OCI-LY1 (cell line): ENCODE measurements around the gene HLCS.

ENCODE experiments used
- H2AFZ ChIP-seq: fragments of 200-600 bp; sonication (generic), shearing (Covaris generic); 2 replicates; pipeline ENCODE4 v1.6.0; 2014; ENCODE audit warnings: antibody characterized with exemption, mild to moderate bottlenecking, low read length
- H3F3A ChIP-seq: fragments of 200-600 bp; sonication (generic), shearing (Covaris generic); 2 replicates; pipeline ENCODE4 v1.6.0; 2014; ENCODE audit warnings: mild to moderate bottlenecking, antibody characterized with exemption, low read length, moderate library complexity; ENCODE audit not compliant: insufficient read depth
- H3K27ac ChIP-seq: fragments of 200-600 bp; sonication (generic); 2 replicates; pipeline ENCODE4 v1.5.1; 2014; ENCODE audit warnings: low read length, mixed run types, mild to moderate bottlenecking, low read depth; ENCODE audit not compliant: poor library complexity, severe bottlenecking
- H3K27me3 ChIP-seq: fragments of 200-600 bp; sonication (generic); 2 replicates; pipeline ENCODE4 v1.6.0; 2014; ENCODE audit warnings: antibody characterized with exemption, mild to moderate bottlenecking, low read length, moderate library complexity; ENCODE audit not compliant: insufficient read depth
- H3K36me3 ChIP-seq: fragments of 200-600 bp; sonication (generic); 2 replicates; pipeline ENCODE4 v1.6.1; 2014; ENCODE audit warnings: mild to moderate bottlenecking, antibody characterized with exemption, low read length, moderate library complexity, mixed read lengths; ENCODE audit not compliant: insufficient read depth
- H3K4me1 ChIP-seq: fragments of 200-600 bp; sonication (generic); 2 replicates; pipeline ENCODE4 v1.5.1; 2014; ENCODE audit warnings: mild to moderate bottlenecking, low read length, moderate library complexity; ENCODE audit not compliant: insufficient read depth, severe bottlenecking
- H3K4me2 ChIP-seq: fragments of 200-600 bp; sonication (generic), shearing (Covaris generic); 2 replicates; pipeline ENCODE4 v1.6.1; 2014; ENCODE audit warnings: low read length
- H3K4me3 ChIP-seq: fragments of 200-600 bp; sonication (generic); 2 replicates; pipeline ENCODE4 v1.5.1; 2014; ENCODE audit warnings: low read length, low read depth, mild to moderate bottlenecking, mixed read lengths; ENCODE audit not compliant: poor library complexity, severe bottlenecking
- H3K79me2 ChIP-seq: fragments of 200-600 bp; shearing (Covaris generic); 2 replicates; pipeline ENCODE4 v1.6.1; 2016; ENCODE audit warnings: mixed run types, low read length, mixed read lengths; ENCODE audit not compliant: insufficient read depth
- H3K9ac ChIP-seq: fragments of 200-600 bp; sonication (generic), shearing (Covaris generic); 2 replicates; pipeline ENCODE4 v1.6.1; 2014; ENCODE audit warnings: mild to moderate bottlenecking, low read length, mixed read lengths
- H3K9me2 ChIP-seq: fragments of 200-600 bp; sonication (generic), shearing (Covaris generic); 2 replicates; pipeline ENCODE4 v1.6.1; 2014; ENCODE audit warnings: low read depth, mild to moderate bottlenecking, low read length, mixed read lengths
- H3K9me3 ChIP-seq: fragments of 200-600 bp; shearing (Covaris generic); 2 replicates; pipeline ENCODE4 v1.6.1; 2014; ENCODE audit warnings: low read length, mixed read lengths
- H4K20me1 ChIP-seq: fragments of 200-600 bp; sonication (generic), shearing (Covaris generic); 2 replicates; pipeline ENCODE4 v1.6.0; 2016; ENCODE audit warnings: mild to moderate bottlenecking, low read length; ENCODE audit not compliant: insufficient read depth
- EZH2 ChIP-seq: fragments of 200-600 bp; sonication (generic), shearing (Covaris generic); IDR thresholded peaks from 2 replicates; pipeline ENCODE4 v1.8.0; 2017; ENCODE audit warnings: borderline replicate concordance, mixed run types, mild to moderate bottlenecking, antibody characterized with exemption, low read length, moderate library complexity, mixed read lengths
- TF ChIP-seq, protein P1 (sequence below): fragments of 200-600 bp; sonication (generic), shearing (Covaris generic); IDR thresholded peaks from 2 replicates; pipeline ENCODE4 v1.5.1; 2017; ENCODE audit warnings: mild to moderate bottlenecking, antibody characterized with exemption, low read length, moderate library complexity, mixed read lengths

HLCS gene

DNA sequence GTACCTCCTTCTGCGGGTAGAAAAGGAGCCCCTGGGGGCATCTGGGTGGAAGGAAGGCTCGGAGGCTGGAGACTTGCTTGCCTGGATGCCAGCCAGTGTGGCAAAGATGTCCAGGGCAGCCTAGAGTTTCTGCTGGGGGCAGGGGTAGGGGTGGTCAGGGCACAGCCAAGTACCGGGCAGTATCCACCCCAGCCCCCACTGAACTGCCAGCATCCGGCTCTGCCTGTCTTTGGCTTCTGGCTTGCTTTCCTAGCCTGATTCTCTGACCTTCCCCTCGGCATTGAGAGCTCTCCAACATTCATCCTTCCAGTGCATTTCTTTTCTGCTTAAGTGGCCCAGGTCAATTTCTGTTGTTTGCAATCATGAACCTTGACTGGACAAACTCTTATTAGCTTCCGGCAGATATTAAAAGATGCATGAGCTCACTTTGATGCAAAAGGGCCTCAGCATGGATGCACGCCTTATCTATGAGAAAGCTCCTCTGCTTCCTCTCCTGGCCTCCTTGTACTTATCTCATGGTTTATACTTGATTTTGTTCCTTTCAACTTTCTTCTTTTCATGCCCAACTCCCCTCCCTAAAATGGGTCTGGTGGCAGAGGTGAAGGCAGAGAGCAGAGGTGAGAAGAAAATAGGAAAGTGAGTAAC lies 116.9 kb downstream of the HLCS start:
- H3K79me2 ChIP-seq, result no peaks in the 10 kb centered on the region
- no peaks in the 10 kb centered on the region for H3K4me1 ChIP-seq
- no peaks in the 10 kb centered on the region for H3K9me2 ChIP-seq
- no peak for TF ChIP-seq EZH2
- TF ChIP-seq, protein P1, sequence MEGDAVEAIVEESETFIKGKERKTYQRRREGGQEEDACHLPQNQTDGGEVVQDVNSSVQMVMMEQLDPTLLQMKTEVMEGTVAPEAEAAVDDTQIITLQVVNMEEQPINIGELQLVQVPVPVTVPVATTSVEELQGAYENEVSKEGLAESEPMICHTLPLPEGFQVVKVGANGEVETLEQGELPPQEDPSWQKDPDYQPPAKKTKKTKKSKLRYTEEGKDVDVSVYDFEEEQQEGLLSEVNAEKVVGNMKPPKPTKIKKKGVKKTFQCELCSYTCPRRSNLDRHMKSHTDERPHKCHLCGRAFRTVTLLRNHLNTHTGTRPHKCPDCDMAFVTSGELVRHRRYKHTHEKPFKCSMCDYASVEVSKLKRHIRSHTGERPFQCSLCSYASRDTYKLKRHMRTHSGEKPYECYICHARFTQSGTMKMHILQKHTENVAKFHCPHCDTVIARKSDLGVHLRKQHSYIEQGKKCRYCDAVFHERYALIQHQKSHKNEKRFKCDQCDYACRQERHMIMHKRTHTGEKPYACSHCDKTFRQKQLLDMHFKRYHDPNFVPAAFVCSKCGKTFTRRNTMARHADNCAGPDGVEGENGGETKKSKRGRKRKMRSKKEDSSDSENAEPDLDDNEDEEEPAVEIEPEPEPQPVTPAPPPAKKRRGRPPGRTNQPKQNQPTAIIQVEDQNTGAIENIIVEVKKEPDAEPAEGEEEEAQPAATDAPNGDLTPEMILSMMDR, result no peak
- H3K27me3 ChIP-seq, result no peaks in the 10 kb centered on the region
- no peak overlapping the region for H3K9ac ChIP-seq
- H3K9me3 ChIP-seq, result no peaks in the 10 kb centered on the region
- no peak overlapping the region for H3K27ac ChIP-seq
- no peak overlapping the region for H3K4me3 ChIP-seq
- H3K36me3 ChIP-seq, result no peaks in the 10 kb centered on the region
- no peaks in the 10 kb centered on the region for H3F3A ChIP-seq
- no peak overlapping the region for H3K4me2 ChIP-seq
- no peak overlapping the region for H2AFZ ChIP-seq
- no peaks in the 10 kb centered on the region for H4K20me1 ChIP-seq

DNA sequence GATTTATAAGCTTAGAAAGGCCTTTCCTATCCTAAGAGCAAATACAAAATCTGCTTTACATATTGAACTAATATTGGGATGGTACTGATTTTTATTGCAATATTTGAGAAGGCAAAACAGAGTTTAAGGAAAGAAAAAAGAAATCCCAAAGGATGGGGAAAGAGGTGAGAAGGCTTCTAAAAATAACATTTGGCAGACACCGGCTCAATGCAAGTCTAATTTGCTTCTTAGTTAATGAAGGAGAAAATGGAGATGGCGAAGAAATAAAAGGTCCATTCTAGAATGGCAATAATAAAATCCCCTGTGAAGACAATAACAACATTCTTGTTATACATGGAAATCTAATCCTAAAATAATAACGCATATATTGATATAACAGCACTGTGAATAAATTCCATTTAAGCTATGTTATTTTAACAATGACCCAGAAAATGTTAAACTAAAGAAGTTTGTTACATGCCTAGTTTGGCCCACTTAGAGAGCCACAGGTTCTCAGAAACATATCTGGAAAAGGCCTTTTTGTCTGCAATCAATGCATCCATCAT lies 117.7 kb downstream of the HLCS start:
- H3K4me1 ChIP-seq, result no peaks in the 10 kb centered on the region
- no peak overlapping the region for H3K4me2 ChIP-seq
- H3K9me3 ChIP-seq, result no peaks in the 10 kb centered on the region
- H3K36me3 ChIP-seq, result no peaks in the 10 kb centered on the region
- H3K9ac ChIP-seq, result no peak overlapping the region
- H2AFZ ChIP-seq, result no peak overlapping the region
- no peaks in the 10 kb centered on the region for H3K79me2 ChIP-seq
- no peak for TF ChIP-seq EZH2
- H3K9me2 ChIP-seq, result no peaks in the 10 kb centered on the region
- no peak overlapping the region for H3K27ac ChIP-seq
- no peak overlapping the region for H3K4me3 ChIP-seq
- H3F3A ChIP-seq, result no peaks in the 10 kb centered on the region
- no peaks in the 10 kb centered on the region for H4K20me1 ChIP-seq
- no peaks in the 10 kb centered on the region for H3K27me3 ChIP-seq

DNA sequence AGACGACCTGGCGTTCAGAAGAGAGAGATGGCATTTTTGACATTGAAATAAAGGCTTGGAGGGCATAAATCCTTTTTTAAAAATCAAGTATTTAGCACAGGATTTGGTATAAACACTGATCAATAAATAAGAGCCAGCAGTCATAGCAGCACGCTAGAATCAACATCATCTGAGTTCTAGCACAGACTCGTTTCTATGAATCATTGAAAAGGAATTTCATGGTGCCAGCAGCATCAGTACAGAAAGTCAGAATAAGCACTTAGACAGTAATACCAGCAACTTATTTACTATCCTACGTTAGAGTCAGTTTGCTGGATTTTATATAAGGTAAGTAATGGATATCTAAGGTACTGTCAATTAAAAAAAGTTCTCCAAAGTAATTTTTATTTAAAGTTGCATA lies 119.3 kb downstream of the HLCS start:
- H3K36me3 ChIP-seq, result no peaks in the 10 kb centered on the region
- no peaks in the 10 kb centered on the region for H3K4me1 ChIP-seq
- no peak for TF ChIP-seq EZH2
- TF ChIP-seq, protein P1, result no peak
- H3F3A ChIP-seq, result no peaks in the 10 kb centered on the region
- H3K27ac ChIP-seq, result no peak overlapping the region
- no peaks in the 10 kb centered on the region for H4K20me1 ChIP-seq
- no peak overlapping the region for H3K4me2 ChIP-seq
- no peaks in the 10 kb centered on the region for H3K79me2 ChIP-seq
- H3K4me3 ChIP-seq, result no peak overlapping the region
- H3K27me3 ChIP-seq, result no peaks in the 10 kb centered on the region
- H3K9me2 ChIP-seq, result no peaks in the 10 kb centered on the region
- no peaks in the 10 kb centered on the region for H3K9me3 ChIP-seq
- no peak overlapping the region for H2AFZ ChIP-seq
- no peak overlapping the region for H3K9ac ChIP-seq

DNA sequence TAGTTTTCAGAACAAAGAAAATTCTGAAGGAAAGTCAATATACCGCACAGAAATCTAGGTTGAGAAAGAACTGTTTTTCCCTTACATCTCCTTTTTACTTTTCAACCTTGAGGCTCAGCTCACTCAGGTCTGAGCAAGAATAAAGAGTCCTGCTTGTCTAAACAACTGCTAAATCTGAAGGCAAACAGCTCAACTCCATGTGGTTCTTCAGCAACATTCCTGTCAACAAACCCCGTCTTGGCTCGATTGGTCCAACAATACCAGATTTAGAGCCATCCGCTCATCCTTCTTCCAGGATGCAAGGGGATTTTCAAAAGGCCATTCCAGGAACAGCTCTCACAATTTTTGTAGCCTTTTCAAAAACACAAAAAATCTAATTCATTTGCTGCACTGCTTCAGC lies 119.8 kb downstream of the HLCS start:
- Histone ChIP-seq H3K4me3 (no peak overlapping the region), H3K27ac (no peak overlapping the region), H3K4me2 (no peak overlapping the region), H4K20me1 (no peaks in the 10 kb centered on the region), H3K36me3 (no peaks in the 10 kb centered on the region), H3K9me3 (no peaks in the 10 kb centered on the region), H3K27me3 (no peaks in the 10 kb centered on the region), H3K9ac (no peak overlapping the region), H2AFZ (no peak overlapping the region), H3K4me1 (no peaks in the 10 kb centered on the region), H3K9me2 (no peaks in the 10 kb centered on the region), H3K79me2 (no peaks in the 10 kb centered on the region), H3F3A (no peaks in the 10 kb centered on the region)
- TF ChIP-seq, protein P1, result no peak
- no peak for TF ChIP-seq EZH2
